Skin epidermis (tissue), 12 donors: Measurements from ENCODE around the gene OLFM1.
"Not testable (repeated sequence)": the region's sequence is repeated elsewhere in the genome, so short reads cannot be mapped to it uniquely, and the experiment has no call there.

Experiments
- H3K27ac ChIP-seq, 21 experiments: fragments of 200-600 bp; sonication (generic) in 11 of 21; one replicate each; pipeline ENCODE4 v1.5.0; 2020; ENCODE audit warnings: mild to moderate bottlenecking in 3 of 21, inconsistent platforms in 2 of 21, moderate library complexity in 2 of 21
- H3K4me3 ChIP-seq, 7 experiments: fragments of 200-600 bp; sonication (generic) in 2 of 7; one replicate each; pipeline ENCODE4 v1.5.0; 2020; ENCODE audit warnings: inconsistent platforms in 2 of 7, mild to moderate bottlenecking in 2 of 7, moderate library complexity in 1 of 7

OLFM1 gene

DNA sequence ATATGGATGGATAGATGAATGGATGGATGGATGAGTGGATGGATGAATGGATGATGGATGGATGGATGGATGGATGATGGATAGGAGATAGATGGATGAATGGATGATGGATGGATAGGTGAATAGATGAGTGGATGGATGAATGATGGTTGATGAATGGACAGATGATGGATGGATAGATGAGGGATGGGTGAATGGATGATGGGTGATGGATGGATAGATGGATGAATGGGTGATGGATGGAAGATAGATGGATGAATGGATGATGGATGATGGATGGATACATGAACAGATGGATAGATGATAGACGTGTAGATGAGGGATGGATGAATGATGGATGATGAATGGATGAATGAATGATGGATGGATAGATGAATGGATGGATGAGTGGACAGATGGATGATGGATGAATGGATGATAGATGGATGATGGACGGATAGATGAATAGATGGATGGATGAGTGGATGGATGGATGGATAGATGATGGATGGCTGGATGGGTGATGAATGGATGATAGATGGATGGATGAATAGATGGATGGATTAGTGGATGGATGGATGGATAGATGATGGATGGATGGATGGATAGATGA is 53.8 kb downstream of the OLFM1 start:
- no peak overlapping the region for H3K4me3 ChIP-seq
- no peak overlapping the region for H3K27ac ChIP-seq

DNA sequence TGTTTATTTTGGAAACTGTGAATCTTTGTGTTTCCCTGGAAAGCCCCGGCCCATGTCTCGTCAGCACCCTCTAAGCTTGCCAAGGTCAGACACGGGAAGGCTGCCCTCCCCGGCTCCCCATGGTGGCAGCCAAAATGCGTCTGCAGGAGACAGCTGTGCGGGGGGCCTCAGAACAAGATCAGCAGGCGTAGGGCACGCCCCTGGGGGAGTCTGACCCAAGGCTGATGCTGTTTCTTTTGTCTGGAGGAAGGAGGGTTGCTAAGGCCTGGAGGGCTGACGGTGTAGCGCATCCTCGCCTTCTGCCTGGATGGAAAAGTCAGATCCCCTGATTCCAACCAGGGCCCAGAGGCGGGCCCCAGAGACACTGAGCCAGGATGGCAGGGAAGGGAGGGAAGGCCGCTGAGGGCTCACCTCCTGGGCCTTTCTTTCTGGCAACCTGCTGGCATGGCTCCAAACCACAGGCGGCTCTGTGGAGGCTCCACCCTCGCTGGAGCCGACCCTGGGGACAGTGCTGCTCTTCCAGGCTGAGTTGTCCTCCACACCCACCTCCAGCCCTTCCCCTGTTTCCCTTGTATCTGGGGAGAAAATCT is 57.2 kb downstream of the OLFM1 start:
- peak overlapping the region in 1 of 21 experiments; percentile 34 for H3K27ac ChIP-seq
- no peak overlapping the region for H3K4me3 ChIP-seq

DNA sequence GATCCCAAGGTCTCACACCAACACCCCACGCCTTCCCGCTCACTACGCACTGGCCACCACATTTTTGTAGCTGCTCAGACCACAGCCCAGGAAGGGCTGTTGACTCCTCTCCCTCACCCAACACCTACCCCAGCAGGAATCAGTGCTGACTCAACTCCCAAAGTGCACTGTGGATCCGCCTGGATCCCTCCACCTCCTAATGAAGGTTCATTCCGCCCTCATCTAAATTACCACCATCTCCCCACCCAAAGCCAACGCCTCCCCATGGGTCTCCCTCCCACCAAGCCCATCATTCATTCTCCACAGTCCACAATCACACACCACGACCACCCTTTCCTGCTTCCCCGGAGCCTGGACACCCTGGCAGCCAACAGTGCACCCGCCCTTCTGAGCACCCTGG is 57.8 kb downstream of the OLFM1 start:
- Histone ChIP-seq H3K27ac (no peak overlapping the region), H3K4me3 (no peak overlapping the region)

DNA sequence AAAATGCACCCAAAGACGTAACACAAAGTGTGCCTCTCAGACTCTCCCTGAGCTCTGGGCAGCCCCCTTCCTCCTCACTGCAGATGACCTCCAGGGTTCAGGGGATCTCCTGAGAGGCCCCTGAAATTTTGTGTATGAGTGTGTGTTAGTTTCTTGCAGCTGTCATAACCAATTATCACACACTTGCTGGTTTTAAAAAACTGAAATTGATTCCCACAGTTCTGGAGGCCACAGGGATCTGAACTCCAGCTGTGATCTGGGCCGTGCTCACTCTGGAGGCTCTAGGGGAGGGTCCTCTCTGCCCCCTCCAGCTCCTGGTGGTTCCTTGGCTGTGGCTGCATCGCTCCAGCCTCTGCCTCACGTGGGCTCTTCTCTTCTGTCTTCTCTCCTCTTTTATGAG is 58.8 kb downstream of the OLFM1 start:
- H3K27ac ChIP-seq = no peak overlapping the region
- H3K4me3 ChIP-seq = no peak overlapping the region

DNA sequence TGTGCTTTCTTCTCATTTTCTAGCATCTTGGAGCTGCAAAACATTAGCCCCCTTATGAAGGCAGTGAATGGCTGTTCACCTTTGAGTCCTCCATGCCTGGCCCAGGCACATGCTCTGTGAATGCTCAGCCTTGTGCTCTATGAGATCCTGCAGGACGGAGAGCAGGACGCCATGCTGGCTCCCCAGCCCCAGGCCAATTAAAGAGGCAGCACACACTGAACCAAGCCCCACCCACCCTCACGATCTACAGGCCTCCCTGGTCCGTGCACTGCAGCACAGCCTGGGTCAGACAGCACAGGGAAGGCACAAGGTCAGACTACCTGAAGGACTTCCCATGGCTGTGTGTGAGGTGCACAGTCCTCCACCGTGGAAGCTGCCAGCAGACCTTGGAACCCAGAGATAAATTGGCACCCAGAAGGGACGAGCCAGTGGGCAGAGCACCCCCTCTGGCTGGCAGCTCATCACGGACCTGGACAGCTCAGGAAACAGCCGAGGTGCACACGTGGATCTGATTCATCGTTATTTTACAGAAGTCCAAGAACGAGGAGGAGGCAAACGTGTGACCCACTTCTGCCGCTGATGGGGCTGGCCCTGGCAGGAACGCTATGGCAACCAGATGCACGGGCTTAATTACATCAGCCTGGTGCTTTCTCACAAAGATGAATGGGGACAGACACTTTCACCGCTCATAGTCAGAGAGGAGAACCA is 59.5 kb downstream of the OLFM1 start:
- Histone ChIP-seq H3K27ac (no peak overlapping the region), H3K4me3 (no peak overlapping the region)

DNA sequence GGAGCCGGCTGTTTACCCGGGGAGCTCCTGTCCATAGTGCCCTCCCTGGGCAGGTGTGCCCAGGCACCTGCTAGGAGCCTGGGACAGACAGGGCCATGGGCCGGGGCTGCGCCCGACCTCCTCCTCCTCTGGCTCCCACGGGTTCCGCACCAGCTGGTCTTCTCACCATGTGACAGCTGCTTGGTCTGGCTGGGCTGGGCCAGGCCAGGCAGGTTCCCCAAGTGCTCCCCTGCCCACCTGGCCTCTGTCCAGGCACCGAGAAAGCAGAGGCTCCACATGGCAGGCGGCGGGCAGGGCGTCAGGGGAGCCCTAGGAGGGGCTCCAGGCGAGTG is 60.0 kb downstream of the OLFM1 start:
- H3K4me3 ChIP-seq = no peak overlapping the region
- H3K27ac ChIP-seq = no peak overlapping the region

DNA sequence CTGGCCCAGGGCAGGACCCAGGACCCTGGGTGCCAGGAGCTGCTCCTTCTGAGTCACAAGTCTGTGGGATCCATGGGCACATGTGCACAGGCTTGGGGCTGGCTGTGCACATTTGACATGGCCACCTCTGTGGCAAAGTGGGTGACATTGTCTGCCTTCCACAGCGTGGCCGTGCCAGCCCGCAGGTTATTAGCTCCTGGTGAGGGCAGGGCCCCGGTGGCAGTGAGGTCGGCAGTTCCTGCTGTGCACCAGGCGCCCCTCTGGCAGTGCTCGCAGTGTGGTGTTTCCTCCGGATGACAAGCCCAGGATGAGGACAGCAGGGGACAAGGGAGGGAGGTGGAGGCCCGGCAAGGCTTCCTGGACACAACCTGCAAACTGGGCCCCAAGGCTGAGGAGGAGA is 60.5 kb downstream of the OLFM1 start:
- no peak overlapping the region for H3K4me3 ChIP-seq
- H3K27ac ChIP-seq = no peak overlapping the region

DNA sequence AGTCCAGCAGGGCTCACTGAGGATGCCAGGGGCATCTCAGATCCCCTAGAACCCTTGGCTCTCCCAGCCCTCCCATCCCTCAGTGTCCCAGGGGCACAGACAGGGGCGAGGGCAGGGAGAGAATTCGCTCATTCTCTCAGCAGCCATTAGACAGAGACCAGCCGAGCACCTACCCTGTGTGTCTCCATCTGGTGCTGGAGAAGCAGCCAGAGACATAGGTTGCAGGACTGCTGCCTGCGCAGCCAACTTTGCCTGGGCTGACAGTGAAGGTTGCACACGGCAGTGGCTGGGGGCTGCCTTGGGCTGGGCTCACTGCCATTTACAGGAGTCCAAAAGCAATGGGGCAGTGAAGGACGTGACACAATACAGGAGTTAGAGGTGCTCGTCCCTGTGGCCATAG is 60.9 kb downstream of the OLFM1 start:
- no peak overlapping the region for H3K4me3 ChIP-seq
- H3K27ac ChIP-seq = no peak overlapping the region

DNA sequence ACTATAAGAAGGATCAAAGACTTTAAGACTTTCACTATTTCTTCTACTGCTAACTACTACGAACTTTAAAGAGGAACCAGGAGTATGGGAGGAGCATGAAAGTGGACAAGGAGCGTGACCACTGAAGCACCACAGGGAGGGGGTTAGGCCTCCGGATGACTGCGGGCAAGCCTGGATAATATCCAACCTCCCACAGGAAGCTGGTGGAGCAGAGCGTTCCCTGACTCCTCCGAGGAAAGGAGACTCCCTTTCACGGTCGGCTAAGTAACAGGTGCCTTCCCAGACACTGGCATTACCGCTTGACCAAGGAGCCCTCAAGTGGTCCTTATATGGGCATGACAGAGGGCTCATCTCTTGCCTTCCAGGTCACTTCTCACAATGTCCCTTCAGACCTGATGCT is 62.4 kb downstream of the OLFM1 start:
- not testable (repeated sequence) for H3K4me3 ChIP-seq

DNA sequence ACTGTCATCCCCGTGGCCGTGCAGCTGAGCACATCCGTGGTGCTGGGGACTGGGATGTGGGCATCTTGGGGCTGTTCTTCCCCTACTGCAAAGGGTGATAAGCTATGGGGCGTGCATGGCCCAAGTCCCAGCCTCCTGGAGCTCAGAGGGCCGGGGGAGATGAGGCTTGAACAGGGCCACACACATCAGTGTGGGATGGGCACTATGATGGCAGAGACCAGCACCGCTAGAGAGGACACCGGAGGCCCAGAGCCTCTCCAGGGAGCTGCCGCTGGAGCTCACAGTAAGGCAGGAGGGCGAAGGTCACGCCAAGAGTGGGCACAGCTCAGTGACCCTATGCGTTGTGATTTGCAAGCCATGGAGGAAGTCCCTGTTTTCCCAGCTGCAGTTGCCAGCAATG is 63.5 kb downstream of the OLFM1 start:
- Histone ChIP-seq H3K4me3 (no peak overlapping the region), H3K27ac (no peak overlapping the region)

More for the DNA sequence above, 62.4 kb downstream of the OLFM1 start:
- not testable (repeated sequence) for H3K27ac ChIP-seq

DNA sequence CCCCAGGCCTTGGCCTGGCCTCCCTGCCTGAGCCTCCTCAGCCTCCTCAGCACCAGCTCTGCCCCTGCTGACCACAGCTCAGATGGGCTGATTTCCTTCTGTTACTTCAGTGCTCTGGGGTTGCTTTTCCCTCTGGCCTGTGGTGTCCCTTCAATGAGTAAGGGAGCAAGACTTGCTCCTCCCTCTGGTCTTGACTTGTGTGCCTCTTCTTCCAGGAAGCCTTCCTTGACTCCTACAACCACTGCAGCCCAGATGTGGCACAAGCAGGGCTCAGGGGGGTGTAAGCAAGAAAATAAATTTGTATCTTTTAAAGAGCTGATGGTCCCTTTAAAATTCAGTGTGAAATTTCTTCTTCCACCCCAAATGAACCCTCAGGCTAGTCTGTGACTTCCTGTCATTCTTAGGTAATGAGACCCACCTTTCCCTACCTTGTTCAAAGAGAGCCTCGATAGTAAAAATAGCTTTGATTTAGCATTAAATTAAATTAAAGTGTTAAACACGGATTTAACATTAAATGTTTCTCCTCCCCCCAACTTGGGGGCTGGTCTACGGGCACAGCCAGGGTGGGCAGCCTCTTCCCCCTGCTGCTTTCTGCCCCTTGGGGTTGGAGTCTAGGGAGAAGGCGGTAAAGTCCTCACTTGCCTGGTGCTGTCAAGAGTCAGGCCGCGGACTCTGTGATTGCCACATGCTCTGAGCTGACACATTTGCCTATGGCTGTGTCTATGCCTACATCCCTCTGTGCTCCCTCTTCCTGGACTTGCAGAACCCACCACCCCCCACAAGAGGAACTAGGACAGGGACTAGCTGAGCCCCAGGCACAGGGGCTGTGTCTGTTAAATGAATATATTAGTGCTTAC is 64.5 kb downstream of the OLFM1 start:
- Histone ChIP-seq H3K27ac (no peak overlapping the region), H3K4me3 (no peak overlapping the region)

DNA sequence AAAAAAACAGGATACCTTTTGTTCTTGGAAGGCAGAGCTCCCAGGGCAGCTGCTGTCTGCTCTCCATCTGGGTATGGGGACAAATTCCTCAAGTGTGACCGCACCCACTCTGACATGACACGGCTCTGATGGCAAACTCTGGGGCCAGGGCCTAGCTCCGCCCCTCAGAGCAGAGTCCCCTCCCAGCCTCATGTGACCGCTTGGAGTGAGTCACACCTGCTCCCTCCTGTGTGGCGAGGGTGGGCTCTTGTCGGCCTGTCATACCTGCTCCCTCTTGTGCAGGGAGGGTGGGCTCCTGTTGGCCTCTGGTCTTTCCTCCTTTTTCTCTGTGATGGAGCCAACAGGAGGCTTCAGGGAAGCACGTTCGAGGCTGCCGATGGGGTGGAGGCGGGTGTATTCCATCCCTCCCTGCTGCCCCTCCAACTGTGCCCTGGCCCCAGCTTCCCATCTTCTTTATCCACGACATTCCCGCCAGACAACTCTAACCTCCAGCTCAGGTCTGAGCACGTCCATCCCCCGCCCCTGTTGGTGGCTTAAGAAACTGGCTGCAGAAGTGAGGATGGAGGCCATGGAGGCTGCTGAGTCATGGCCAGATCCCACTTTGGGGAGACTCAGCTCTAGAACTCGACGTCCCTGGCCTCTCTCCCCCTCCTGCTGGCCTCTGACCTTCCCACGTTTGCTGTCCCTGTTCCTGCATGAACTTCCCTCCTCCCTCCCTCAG is 65.3 kb downstream of the OLFM1 start:
- Histone ChIP-seq H3K27ac (no peak overlapping the region), H3K4me3 (no peak overlapping the region)

DNA sequence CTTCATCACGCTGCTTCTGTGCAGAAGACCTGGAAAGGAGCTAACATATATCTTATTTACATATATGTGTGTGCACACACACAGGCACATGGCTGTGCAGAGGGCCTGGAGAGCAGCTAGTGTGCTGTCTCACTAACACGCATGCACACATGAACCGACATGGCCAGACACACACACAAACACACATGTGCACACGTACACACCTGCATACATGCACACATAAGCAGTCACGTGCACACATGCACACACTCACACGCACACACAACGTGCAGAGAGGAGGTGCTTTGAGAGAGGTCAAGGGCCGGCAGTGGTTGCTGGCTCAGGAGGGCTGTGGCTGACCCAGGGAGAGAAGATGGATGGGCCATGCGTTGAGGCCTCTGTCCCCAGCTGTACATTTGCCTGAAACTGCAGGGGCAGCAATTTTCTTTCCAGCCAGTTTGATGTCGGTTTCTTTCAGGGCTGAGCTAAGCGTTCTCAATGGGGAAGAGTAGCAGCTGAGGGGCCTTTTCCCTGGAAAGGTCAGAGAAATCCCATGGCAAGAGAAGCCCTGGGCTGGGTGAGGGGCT is 66.7 kb downstream of the OLFM1 start:
- Histone ChIP-seq H3K27ac (no peak overlapping the region), H3K4me3 (no peak overlapping the region)

DNA sequence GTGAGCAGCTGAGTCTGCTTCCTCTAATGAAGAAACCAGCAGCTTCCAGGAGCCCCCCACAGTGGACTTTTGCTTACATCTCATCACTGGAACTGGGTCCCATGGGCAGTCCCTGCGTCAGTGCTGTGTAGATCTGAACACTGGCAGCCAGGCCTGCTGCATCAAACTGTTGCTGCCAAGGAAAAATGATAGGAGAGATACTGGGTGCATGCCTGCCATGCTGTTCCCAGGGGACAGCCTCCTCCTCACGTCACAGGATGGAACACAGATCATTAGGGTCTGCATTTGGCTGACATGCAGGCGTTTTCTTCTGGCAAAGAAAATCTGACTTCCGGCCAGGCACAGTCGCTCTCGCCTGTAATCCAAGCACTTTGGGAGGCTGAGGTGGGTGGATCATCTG is 67.9 kb downstream of the OLFM1 start:
- no peak overlapping the region for H3K4me3 ChIP-seq
- no peak overlapping the region for H3K27ac ChIP-seq

DNA sequence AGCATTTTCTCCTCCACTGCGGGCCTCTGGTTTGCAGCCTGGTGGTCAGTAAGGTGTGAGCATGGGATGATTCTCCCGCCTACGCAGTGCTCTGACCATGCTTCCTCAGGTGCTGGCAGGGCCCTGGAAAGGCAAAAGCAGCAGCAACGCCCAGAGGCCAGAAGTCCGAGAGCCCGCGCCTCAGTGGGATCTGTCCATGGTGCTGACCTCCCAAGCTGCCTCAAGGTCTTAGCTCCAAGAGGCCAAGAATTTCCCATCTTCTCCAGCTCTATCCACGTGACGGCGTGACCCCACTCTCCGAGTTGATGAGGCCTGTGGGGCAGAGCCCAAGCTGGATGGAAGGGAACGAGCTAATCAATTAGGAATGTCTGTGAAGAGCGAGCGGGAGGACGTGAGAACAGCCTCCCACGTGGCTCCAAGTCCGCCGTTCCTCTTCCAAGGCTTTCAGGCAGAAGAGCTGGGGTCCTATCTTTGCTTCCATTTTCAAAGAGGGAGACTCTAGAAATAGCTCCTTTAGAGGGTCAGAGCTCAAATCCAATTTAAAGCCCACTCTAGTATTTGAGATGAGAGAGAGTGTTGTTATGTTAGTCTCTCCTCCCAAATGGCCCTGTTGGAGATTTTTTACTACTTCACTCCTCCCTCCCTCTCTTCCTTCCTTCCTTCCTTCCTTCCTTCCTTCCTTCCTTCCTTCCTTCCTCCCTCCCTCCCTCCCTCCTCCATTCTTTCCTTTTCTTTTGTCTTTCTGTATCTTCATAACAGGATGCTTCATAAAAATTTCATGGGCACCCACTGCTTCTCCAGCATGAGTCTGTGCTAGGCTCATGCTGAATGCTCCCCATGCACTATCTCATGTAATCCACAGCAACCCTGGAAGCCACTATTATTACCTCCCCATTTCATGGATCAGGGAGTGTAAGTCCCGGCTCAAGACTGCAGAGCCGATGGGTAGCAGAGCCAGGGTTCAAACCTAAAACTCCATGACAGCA is 69.3 kb downstream of the OLFM1 start:
- H3K27ac ChIP-seq = no peak overlapping the region
- H3K4me3 ChIP-seq = no peak overlapping the region

DNA sequence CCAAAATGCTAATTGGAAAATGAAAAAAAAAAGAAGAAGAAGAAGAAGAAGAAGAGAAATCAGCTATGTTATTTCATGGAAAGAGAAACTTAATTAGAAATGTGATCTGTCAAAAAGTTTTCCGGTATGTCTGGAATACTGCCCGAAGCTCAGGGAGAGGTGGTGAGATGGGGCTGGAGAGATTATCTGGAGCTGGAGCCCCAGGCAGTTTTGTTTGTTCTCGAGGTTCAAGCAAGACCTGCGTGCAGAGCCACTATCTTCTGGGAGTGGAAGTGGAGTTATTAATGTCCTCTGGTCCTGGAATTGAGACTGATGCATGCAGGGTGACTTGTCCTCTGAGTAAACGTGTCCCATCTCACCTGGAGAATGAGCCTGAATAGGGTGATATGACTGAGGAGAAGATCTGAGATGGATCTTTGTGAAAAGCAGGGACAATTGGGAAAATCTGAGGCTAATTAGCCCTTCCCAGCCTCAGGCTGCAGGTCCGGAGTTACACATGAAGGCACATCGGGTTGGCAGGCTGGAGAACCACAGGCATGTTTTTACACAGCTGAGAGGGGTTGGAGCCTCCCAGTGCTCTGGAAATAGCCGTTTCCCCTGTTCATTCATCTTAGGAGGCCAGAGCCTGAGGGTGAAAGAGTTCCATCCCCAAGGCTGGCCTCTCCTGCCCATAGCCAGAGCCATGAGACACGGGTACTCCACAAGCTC is 70.5 kb downstream of the OLFM1 start:
- H3K4me3 ChIP-seq = no peak overlapping the region

DNA sequence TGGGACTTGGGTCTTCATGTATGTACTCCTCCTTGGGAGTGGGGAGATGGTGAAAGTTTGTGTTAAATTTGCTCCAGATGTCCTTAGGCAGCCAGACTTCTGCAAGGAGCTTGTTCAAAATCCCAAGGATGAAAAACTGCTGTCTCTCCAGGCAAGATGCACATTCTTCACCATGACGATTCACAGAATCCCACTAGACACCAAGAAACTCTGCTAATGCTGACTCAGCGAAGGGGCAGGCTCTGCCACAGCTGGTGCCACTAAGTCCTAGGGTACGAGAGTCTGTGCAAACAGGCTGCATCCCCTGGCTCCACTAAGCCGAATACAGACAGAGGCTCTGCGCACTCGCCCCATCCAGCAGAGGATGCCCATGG is 71.1 kb downstream of the OLFM1 start:
- no peak overlapping the region for H3K27ac ChIP-seq
- H3K4me3 ChIP-seq = no peak overlapping the region

More for the DNA sequence above, 70.5 kb downstream of the OLFM1 start:
- H3K27ac ChIP-seq = no peak overlapping the region

DNA sequence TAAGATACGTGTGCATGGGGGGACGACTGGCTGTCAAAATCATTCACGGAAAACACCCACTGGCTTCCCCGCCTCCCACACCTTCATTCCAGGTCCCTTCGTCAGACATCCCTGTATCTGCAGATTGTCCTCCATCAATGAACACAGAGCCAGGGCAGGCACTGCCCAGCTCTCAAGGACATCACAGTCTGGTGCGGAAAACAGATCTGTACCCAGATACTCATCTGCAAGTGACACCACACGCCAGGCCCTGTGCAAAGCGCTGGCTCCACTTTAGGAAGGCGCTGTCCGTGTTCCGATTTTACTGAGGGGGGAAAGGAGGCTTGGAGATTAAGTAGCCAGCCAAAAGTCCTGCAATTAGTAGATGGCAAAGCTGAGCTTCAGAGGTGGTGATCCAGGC is 72.3 kb downstream of the OLFM1 start:
- no peak overlapping the region for H3K27ac ChIP-seq
- no peak overlapping the region for H3K4me3 ChIP-seq
